CD4-positive, alpha-beta T cell treated with Interleukin-6 for 4 hours (primary cell): ENCODE data around the gene SH3RF1.
A peak's percentile ranks its signal among the peaks of the same experiment; 100 is the strongest.

Experiments
- DNase-seq: peaks from one replicate; pipeline ENCODE4 v3.0.0-alpha.2; 2020; ENCODE audit warnings: mixed read lengths

The SH3RF1 gene

DNA sequence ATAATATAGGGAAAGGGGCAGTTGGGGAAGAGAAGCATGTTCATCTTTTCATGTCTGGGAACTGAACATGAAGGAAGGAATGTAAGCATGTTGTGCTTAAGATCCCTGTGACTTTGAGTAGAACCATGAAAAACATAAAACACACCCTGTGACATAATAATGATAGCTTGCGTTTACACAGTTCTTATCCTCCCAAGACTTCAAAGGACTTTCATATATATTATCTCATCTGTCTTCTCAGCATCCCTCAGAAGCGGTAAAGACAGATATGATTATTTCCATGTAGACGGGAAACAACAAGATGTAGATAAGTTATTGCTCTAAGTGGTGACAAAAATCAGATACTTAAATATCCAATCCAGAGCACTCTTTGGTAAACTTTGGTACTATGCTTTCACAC is 3.3 kb upstream of the SH3RF1 start:
- DNase-seq, result no peak

DNA sequence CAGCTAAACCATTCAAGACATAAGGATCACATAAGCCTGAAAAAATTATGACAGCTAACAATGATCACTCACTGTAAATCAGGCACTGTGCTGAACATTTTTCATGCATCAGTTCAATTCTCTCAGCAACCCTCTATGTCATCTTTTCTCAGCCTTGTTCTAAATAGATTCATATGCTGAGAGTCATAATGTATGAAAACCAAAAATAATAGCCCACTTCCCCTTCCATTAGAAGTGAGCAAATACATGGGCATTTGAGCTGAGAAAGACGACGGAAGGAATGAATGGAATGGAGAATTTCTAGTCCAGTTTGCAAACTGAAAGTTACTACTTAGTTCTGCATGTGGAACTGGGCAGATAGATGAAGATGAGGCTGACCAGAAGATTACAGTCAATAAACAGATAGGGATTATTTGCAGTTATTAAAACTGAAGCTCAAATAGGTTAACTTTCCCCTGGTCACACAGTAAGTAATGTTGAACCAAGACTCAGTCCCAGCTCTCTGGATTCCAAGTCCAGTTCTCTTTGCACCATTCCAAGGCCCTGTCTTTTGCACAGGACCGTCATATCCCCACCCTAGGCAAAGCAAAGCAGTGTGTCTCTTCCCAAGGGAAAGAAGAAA is 1.6 kb upstream of the SH3RF1 start:
- DNase-seq, result no peak

DNA sequence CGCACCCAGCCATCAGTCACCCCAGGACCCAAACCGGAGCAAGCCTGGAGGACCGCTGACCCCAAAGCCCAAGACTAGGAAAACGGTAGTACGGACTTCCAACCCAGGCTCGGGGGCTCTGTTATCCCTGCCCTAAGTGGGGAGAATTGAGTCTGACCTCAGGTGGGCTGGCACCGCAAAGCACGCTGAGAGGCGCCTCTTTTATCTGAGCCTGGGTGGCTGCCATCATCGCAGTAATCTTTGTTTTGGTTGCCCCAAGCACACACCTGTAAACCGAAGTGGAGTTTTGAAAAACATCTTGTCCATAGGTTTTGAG is 894 bp upstream of the SH3RF1 start:
- DNase-seq, result no peak

DNA sequence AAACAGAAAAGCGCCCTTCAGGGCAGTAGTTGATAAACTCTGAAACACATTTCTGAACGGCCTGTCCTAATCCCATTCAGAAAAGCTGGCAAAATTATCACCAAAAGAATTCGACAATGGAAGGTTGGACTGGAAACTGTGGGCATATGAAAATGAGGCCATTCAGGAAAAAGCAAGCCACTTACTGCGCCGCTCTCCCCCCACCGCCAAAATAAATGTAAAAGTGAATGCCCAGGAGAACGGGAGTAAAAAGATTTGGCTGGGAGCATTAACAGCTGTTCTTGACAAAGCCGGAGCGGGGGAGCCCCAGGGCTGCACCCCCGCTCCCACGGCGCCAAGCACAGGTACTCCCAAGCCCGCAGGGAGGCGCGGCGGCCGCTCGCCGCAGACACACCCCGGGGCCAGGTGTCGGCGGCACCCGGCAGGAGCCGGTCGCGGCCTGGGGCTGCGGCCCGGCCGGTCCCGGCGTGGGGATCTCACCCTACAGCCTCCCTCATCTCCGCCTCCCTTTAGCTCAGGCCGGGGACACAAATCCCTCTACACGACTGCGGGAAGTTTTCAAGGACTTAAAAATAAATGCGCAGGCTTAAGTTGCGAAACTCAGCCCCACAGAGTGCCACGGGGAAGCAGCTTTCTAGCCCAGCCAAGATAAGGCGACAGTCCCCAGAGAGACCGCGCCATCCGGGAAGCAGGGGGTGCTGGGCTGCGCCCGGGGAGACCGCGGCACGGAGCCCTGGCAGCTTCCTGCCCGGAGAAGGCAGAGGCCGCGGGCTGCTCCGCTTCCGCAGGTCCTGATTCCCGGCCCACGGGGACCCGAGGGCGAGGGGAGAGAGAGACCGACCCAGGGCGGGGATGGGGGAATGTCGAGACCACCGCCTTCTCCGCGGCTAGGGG is 593 bp downstream of the SH3RF1 start:
- DNase-seq, result peak; percentile 7

DNA sequence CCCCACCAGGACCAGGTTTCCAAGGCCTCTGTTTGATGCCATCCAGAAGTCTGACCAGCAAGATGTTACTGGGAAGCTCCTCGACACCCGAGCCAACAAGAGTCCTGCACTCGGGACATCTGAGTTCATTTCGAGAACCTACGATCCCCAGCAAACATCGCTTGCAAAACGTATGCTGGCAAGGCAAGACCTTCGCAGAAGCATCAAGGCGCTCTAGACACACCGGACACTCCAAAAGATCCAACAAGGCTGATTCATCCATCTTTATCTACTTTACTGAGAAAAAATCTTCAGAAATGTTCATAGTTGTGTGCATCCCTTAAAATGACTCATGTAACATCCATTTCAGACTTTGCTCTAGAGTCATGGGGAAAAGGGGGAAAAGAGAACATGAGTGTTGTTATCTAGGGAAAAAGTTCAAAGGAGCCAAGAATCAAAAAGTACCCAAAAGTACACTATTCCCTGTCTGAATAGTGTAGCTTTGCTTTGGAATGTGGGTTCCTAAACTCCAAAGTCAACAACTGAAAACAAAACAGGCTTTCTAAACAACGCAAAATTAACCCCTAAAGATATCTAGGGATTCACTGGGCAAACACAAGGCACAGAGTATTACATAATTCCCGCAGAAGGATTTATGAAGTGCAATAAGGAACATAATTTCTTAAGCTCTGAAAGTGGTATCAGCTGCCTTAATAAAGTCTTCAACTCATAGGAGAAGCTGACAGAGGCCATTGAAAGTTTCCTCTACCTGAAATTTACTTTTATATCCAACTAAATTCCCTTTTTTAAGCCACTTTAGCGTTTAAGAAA is 1.6 kb downstream of the SH3RF1 start:
- no peak for DNase-seq

DNA sequence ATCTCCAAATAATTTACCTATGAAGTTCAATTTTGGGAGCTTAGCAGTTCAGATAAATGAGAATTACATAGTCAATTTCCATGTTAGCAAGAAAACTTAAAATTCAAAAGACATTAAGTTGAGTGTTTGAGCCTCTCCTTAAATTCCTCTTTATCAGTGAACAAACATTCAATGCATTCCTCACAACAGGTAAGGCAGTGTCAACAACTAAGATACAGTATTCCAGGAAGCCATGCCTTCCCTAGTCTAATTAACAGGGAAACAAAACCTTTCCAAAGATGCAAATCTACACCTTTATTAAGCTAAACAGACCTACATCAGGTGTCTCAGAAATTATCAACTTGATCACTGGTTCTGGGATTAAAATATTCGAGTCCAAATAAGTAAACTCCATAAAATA is 3.7 kb downstream of the SH3RF1 start:
- DNase-seq, result no peak

DNA sequence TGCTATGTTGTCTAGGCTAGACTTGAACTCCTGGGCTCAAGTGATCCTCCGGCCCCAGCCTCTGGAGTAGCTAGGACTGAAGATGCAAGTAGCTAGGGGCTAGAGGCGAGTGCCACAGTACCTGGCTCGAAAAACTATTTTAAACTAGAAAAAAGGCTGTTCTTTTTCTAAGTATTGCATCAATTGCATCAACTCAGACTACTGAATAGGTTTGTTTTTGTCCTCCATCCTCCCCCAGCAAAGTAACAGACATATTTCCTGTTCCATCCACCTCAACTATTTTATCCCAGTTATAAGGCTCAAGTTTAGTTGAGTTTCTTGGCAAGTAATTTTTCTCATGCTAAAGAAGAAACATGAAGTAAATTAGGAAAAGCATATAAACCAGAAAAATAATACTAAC is 4.1 kb downstream of the SH3RF1 start:
- no peak for DNase-seq

DNA sequence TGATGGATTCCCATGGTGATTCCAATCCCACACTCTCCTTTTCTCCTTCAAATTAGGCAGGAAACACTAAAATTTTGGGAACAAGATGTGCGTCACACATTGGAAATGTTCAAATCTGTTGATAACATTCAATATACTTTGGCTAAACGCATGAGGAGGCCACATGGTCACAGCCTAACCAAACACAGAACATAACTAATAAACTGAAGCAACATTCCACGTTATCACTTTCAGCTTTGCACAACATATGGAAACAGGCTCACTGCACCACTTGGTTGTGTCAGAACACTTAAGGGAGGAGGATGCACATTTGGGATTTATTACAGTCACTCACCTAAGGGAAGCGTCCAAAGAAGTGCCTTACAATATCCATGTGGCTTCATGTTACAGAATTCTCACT is 4.7 kb downstream of the SH3RF1 start:
- DNase-seq, result no peak

DNA sequence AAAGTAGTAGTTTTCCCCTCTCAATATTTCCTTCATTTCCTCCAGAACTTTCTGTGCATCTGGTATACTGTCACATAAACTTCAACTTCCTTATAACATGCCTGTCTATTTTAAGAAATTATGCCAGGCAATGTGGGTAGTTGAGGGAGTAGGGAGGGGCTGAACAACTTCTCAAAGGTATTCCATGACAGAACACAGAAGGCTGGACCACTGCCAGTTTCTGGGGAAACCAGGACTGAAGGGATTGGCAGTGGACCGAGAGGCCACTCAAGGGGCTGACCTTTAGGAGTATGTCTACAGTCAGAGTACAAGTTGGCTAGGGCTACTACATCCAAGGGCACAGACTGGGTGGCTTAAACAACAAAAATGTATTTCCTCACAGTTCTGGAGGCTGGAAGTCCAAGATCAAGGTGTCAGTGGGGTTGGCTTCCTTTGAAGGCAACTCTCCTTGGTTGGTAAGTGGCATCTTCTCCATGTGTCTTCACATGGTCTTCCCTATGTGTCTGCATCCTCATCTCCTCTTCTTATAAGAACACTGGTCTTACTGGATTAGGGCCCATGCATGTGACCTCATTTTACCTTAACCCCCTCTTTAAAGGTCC is 6.9 kb downstream of the SH3RF1 start:
- DNase-seq, result no peak

DNA sequence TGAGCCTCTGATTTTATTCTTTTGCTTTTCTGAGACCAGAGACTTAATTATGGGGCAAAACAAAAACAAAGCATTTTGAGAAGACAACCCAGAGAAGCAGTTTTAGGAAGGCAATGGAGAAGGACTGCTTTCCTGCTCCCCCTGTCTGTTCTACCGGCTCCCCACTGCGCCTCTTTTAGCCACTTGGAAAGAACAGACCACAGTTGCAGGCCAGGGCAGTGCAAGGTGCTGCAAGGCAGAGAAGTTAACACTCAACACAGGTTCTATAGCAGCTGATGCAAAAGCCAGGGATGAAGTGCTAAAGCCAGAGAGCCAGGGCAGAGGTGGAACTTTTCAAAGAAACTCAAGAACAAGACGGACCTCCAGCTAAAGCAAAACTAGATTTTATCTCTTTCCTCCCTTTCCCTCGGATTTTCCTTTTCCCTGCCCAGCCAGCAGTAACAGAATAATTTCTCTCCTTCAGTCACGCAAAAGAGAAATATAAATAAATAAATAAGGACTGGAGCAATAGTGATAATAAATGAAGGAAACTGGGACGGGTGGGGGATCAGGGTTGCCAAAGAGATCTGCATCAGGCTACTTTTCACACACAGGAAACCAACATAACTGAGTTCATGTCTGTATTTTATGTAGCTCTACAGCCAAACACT is 10.4 kb downstream of the SH3RF1 start:
- no peak for DNase-seq

DNA sequence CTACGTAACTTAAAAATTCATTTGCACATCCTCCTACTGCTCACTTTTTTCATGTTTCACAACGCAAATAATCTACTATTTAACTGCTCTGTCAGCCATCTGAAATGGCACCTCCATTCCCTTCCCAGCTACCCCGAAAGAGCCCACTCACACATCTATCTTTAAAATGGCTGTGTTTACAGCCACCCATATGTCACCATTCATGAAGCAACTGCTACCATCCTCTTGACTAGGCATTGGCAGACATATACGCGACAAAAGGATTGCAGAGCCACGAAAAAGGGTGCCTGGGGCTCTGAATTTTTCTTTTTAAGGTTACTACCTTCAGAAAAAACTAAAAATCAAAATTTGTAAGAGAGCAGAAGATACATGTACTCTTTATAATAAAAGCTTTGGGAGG is 11.5 kb downstream of the SH3RF1 start:
- no peak for DNase-seq

DNA sequence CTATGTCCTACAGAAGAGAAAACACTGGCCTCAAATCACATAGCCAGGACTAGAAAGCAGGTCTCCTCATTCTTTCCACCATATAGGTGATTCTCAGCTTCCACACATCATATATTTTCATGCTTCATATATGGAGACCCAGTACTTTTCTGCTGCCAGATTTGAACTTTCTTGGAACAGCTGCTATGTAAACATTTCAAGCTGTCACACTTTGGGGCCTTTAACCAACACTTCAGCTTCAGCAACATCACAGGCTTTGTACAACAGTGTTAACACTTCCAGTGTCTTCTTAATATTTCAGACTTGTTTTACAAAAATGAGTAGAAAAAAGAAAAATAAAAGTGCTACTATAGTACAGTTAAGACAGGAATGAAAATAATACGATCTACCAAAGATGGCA is 12.6 kb downstream of the SH3RF1 start:
- no peak for DNase-seq

DNA sequence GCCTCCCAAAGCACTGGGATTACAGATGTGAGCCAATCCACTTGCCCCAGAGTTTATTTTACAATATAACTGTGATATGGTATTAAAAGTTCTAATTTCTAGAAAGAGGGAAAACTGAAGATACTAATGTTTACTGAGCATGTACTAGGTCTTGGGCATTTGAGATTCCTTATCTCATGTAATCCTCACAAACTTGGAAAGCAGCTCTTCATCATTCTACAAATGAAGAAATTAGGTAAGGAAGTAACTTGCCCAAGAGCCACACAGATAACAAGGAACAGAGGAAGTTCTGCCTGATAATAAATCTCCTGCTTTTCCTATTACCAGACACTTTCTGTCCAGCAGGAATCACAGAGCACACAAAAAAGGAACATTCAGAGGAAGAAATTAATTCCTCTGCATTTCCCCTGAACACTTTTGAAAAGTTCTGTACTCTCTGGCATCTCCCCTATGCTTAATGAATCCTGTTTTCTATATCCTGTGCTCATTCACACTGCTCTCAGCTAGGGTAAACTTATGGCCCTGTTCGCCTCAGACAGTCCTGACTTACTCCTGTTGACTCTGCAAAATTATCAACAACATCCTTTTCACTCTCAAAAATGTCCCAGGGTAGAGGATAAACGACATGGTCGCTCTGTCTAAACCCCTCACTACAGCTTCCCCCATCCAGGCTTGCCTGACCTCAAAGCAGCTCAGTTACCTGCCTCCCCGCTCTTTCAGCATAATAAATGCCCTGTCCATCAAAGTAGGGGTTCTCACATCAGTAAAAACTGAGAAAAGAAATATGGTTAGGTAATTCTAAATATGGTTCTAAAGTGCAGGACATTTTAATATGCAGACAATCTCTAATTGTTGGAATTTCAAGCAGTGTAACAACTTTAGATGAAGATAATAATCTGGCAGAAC is 13.6 kb downstream of the SH3RF1 start:
- no peak for DNase-seq

DNA sequence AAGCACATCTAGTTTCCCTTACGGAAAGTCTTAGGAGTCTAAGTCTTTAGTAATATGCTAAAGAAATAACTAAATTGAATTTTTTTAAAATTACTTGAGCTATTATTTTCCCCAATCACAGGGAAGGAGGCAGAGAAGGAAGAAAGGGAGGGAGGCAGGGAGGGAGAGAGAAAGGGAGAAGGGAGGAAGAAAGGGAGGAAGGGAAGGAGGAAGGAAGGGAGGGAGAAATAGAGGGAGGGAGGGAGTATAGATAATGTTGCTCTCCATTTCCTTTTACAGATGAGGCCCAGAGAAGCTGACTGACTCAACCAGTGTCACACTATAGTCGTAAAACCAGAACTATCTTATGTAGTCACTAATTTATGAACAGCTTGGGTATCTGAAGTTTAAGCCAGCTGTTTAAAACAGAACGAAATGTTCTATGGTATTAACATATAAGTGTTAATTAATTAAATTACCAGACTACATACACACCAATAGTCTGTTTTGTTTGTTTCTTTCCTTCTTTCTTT is 14.6 kb downstream of the SH3RF1 start:
- no peak for DNase-seq

DNA sequence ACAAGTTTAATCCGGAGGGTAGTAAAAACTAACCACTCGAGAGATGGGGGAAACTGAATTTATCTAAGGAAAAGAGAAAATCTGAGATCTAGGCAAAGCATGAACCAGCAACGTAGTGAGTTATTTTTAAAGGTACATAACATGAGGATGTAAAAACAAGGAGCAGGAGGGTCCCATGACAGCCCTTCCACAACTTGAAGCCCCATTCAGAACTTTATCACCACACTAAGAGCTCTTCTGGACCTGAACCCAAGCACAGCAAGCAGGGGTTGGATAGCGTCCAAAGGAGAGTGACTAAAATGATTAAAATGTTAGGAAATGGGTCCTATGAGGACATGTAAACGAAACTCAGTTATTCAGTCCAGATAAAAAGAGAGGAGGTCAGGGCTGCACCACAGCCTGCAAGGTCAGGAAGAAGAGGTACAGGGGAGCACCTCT is 16.2 kb downstream of the SH3RF1 start:
- DNase-seq, result no peak

DNA sequence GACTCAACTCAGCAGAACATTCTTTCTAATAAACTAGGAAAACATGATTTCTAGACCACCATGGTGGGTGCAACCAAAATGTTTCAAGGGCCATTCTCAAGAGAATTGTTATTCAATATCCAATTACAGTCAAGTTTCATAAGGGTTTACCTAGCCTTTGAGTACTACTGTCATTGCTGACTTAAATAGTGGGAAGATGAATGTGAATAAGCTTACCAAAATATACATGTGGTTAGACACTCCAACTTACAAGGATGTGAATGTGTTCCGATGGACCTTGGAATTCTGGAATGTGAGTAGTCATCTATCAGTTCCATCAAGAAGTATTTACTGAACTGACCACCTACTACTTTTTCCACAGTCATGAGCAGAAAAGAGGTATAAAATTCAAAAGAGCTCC is 16.9 kb downstream of the SH3RF1 start:
- DNase-seq, result no peak

DNA sequence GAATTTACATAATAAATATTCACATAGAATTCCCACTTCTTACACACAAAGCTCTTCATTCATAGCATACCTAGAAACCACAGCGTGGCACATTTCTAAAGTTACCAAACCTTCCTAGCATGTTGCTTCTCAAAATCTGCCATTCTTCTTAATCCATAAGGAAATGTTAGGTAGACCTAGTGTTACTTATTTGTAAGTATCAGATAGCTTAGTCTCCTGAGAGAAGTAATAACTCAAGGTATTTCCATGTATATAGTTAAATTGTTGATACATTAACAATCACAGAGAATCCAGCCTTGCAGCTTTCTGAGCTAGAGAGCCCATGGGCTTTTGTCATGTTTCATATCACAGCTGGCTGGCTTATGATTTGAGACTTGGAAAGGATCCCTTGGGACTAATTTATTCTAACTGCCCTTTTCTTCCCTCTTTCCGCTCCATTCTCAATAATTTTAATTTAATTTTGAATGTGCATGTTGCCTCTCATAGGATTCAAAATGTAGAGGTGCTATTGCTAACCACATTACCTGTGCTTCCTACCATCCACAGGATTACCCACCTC is 17.6 kb downstream of the SH3RF1 start:
- DNase-seq, result no peak

DNA sequence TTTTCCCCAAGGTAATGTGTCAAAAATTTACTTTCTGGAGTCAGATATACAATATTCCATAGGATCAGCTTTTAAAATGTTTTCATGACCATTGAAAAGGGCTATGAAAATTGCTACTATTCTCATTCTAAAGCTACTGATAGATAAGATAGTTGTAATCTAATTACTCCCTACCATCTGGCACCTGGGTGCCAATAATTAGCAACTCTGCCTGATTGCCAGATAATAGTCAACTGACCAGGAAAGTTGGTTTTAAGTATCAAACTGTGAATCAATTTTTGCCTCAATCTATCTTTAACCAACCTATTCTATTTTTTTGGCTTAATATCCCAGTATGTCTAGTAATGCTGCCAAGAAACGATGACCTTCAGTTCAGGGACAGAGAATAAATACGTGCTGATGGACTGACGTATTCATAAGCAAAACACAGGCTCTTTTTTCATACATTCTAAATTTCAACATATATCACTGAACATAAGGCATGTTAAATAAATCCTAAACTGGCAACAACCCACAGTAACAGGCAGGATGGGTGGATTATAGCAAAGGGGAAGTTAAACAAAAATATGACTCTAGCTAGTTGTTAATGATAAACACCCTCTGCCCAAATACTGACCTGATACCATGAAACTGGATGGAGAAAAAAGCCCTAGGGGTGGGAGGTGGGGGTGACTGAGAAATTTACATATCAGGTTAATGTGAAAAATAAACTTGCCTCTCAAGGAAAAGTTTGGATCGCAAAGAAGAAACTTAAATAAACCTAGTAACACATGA is 18.2 kb downstream of the SH3RF1 start:
- DNase-seq, result no peak

DNA sequence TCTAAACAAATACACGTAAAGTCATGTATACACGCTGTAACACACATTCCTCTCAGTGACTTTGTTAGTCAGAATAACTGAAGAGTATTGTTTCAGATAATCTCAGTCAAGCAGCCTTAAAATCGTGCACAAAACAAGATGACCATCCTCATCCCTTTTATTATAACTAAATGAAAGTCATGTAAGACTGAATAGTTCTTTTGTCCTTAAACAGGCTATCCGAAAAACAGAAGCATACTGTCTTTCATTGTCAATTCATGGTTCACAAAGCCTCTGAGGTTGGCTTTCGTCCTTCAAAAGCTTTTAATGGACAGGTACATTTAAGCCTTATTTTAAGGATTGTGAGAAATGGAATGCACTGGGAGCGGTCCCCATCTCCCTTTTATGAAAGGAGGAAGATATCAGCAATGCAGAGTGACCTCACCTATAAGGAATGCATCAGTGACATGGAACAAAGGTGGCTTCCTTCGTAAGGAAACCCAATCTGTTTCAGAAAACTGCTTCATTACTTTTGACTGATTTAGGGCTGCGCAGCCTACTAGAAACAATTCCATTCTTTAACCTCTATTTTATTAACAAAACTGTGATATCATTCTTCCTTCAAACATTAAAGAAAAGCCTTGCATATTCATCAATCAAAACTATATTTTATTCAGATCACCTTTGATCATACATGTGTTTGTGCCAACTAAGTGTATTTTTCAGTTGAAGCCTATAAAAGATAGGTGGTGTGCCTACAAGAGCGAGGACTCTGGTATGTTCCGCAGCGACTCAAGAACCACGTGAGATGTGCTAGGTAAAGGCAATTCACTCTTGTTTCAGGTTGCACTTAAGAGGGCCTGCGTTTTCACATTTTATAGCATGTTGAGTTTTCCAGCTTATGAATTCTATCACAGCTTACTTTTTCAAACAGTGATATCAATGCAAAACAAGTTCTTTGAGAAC is 19.2 kb downstream of the SH3RF1 start:
- DNase-seq, result no peak
